Measurements from ENCODE around the gene PFKFB2.

PFKFB2 gene

DNA sequence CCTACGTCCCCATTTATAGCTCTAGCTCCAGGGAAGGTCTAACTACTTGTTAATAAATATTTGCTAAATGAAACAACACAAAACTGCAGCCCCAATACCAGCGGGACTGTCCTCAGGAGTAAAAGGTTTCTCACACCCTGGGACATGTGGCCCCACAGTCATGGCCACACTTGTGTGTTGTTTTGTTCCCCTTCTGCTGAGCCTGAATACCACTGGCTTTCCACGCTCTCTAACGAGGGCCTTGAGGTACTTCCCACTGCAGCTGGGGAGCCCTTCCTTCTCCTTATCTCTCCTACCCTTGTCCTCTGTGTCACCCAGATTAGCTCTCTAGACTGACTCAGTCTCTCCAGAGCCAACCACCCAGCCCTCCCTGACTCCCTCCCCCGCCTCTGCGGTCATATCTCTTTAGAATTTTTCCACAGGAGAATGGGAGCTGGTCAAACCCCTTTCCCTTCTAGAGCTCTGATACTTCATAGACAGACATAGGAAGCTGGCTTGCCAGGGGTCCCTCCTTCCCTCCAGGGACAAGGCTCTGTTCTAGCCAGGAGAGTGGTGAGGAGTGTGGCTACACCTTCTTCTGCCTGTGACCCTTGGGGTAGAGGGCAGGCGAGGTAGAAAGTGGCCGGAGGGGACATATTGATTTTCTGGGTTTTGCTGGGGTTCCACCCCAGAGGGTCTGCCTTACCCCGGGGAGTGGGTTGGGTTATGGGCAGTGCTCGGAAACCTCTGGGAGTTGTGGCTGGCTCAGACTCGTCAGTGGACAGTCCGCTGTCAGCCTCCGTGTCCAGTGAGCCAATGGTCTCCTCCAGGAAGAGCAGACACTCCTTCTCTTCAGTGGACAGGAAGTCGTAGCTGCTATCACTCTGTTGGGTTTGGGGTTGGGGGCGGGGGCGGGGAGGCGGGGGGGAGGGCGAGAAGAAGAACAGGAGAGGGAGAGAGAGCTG, 28.6 kb upstream of the PFKFB2 start:
- TF ChIP-seq, protein P1, sequence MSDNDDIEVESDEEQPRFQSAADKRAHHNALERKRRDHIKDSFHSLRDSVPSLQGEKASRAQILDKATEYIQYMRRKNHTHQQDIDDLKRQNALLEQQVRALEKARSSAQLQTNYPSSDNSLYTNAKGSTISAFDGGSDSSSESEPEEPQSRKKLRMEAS (IDR thresholded peaks at IDR 0.05; ENCODE audit: low read depth, low read length) = peak; percentile 45
- no peak for TF ChIP-seq POLR2A (IDR thresholded peaks at IDR 0.05; ENCODE audit: extremely low read depth, insufficient read length)
- DNase-seq (ENCODE audit: low read depth) = peak; percentile 85
- peak overlapping the region; percentile 30 for H3K4me3 ChIP-seq (ENCODE audit: low read depth, low read length)

DNA sequence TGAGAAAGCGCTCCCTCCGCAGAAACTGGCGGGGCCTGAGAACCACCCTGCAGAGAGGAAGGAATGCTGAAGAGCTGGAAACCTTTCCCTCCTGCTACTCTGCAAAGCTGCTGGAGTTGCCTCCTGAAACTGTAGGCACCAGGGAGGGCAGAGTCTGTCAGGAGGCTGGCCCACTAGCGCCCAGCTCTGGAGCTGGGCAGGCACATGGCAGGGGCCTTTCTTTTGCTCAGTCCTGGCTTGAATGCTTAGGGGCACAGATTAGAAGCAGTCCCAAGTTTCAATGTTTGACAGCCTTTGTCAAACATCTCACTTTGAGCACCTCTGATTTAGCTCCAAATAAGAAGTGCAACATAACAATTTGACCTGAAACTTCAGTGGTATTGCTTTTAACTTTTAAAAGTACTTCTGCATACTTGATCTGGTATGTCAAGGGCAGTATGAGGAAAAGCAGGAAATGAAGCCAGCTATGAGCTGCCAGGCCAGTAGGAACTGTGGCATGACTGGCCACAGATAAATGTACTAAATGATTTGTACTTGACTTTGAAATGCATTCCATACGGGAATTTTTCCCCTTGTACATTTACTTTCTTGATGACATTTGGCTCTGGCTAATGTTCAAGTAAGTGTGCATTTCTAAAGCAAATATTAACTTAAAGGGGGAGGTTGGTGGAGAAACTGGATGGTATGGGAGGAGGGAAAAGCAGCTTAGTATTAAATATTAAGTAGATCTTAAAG, 27.8 kb upstream of the PFKFB2 start:
- H3K4me3 ChIP-seq (ENCODE audit: low read depth, low read length) = peak overlapping the region; percentile 9
- TF ChIP-seq MYC (IDR thresholded peaks at IDR 0.05; ENCODE audit: low read depth, low read length) (no peak), POLR2A (IDR thresholded peaks at IDR 0.05; ENCODE audit: extremely low read depth, insufficient read length) (no peak)
- TF ChIP-seq, protein P2, sequence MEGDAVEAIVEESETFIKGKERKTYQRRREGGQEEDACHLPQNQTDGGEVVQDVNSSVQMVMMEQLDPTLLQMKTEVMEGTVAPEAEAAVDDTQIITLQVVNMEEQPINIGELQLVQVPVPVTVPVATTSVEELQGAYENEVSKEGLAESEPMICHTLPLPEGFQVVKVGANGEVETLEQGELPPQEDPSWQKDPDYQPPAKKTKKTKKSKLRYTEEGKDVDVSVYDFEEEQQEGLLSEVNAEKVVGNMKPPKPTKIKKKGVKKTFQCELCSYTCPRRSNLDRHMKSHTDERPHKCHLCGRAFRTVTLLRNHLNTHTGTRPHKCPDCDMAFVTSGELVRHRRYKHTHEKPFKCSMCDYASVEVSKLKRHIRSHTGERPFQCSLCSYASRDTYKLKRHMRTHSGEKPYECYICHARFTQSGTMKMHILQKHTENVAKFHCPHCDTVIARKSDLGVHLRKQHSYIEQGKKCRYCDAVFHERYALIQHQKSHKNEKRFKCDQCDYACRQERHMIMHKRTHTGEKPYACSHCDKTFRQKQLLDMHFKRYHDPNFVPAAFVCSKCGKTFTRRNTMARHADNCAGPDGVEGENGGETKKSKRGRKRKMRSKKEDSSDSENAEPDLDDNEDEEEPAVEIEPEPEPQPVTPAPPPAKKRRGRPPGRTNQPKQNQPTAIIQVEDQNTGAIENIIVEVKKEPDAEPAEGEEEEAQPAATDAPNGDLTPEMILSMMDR (IDR thresholded peaks at IDR 0.05; ENCODE audit: low read depth, low read length) = no peak
- TF ChIP-seq, protein P1 (IDR thresholded peaks at IDR 0.05; ENCODE audit: low read depth, low read length) = no peak
- peak; percentile 31 for DNase-seq (ENCODE audit: low read depth)

DNA sequence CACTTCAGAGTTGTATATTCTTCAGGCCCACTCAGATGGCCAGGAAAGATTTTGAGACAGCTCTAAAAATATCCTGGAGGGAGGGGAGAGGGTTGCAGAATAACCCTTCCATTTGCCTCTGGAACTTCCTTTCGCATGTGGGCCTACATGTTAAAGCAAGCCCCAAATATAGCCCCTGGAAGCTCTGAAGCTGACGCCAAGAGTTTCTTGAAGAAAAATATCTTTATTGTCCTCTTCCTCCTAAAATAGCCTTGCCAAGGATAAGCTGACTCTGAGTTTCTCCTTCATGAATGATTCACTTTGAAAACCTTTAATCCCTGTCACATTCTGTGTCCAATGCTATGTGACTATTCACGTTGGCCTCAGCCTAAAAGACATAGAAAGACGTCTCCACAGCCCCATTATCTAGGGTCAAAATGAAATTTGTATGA, 27.0 kb upstream of the PFKFB2 start:
- TF ChIP-seq MYC (IDR thresholded peaks at IDR 0.05; ENCODE audit: low read depth, low read length) = no peak
- TF ChIP-seq POLR2A (IDR thresholded peaks at IDR 0.05; ENCODE audit: extremely low read depth, insufficient read length) = no peak
- TF ChIP-seq, protein P1 (IDR thresholded peaks at IDR 0.05; ENCODE audit: low read depth, low read length) = no peak
- TF ChIP-seq, protein P2 (IDR thresholded peaks at IDR 0.05; ENCODE audit: low read depth, low read length) = no peak
- H3K4me3 ChIP-seq (ENCODE audit: low read depth, low read length) = no peak overlapping the region
- DNase-seq (ENCODE audit: low read depth) = no peak

DNA sequence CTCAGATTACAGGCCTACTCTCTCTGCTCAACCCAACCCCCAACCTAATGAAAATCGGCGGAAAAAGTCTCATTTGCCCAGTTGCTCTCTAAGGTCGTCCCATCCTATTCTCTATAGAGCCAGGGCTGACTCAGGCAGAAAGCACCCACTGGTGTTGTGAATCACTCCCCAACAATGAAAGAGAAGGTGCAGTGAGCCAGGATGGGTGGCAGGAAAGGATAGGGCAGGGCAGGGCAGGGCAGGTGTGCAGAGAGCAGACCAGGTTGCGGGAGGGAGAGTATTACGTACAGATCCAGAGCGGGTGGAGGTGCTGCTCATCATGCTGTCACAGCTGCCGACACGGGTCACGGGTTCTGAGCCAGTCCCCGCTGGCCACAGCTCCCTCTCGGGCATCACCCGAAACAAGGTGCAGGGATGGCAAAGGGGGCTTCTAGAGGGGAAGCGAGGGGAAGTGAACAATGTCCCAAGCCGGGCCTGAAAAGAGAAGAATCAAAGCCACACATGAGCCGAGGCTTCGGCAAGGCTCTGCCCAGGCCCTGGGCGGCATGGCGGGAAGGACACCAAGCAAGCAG, 25.8 kb upstream of the PFKFB2 start:
- no peak overlapping the region for H3K4me3 ChIP-seq (ENCODE audit: low read depth, low read length)
- no peak for DNase-seq (ENCODE audit: low read depth)
- TF ChIP-seq, protein P1 (IDR thresholded peaks at IDR 0.05; ENCODE audit: low read depth, low read length) = no peak
- TF ChIP-seq POLR2A (IDR thresholded peaks at IDR 0.05; ENCODE audit: extremely low read depth, insufficient read length) = no peak
- no peak for TF ChIP-seq MYC (IDR thresholded peaks at IDR 0.05; ENCODE audit: low read depth, low read length)

DNA sequence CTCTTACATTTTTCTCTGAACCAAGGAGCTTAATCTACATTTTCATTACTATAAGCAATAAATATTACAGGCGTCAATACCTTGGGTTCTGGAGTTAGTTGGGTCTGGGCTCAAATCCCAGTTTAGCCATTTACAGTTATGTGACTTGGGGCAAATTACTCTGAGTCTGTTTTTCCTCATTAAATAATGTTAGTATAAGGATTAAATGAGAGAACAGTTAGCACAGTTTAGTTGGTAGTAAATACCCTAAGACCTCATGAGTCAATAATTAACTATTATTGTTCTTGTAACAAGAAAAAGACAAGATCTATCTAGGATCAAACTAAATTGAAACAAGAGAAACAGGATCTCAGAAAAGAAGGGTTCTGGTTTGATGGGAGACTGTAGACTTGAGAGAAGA, 25.2 kb upstream of the PFKFB2 start:
- no peak overlapping the region for H3K4me3 ChIP-seq (ENCODE audit: low read depth, low read length)
- TF ChIP-seq POLR2A (IDR thresholded peaks at IDR 0.05; ENCODE audit: extremely low read depth, insufficient read length) (no peak), MYC (IDR thresholded peaks at IDR 0.05; ENCODE audit: low read depth, low read length) (no peak)
- TF ChIP-seq, protein P1 (IDR thresholded peaks at IDR 0.05; ENCODE audit: low read depth, low read length) = no peak
- TF ChIP-seq, protein P2 (IDR thresholded peaks at IDR 0.05; ENCODE audit: low read depth, low read length) = no peak
- no peak for DNase-seq (ENCODE audit: low read depth)

DNA sequence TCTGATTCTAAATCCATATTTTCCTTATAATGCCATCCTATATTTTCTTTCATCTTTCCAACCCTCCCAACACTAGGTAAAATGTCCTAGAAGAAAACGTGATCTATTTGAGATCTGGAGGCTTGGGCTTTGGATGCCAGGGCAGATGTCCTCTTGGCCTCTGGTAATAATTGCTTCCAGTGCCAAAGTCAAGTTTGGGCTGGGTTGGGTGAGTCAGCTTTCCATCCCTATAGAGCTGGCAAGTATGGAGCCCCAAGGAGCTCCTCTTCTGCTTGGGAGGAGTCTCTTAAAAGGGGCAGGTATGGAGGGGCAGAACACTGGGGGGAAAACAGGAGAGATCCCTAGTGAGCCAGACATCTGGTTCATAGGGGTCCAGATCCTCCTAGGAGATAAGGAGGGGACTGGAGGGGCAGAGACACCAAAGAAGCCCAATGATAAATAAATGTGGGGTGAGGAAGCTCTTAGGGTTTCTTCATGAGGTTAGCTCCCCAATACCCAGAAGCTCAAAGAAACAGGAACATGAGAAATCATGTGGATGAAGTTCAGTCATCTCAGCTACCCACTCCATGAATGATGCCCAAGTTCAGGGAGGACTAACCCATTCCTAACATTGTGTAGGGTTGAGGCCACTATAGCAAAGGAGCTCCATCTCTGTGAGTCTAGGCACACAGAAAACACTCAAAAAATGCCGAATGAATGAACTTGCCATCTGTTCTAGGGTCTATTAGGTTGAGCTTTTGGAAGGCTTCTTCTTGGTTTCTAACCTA, 24.0 kb upstream of the PFKFB2 start:
- DNase-seq (ENCODE audit: low read depth) = no peak
- TF ChIP-seq, protein P2 (IDR thresholded peaks at IDR 0.05; ENCODE audit: low read depth, low read length) = no peak
- no peak for TF ChIP-seq POLR2A (IDR thresholded peaks at IDR 0.05; ENCODE audit: extremely low read depth, insufficient read length)
- no peak for TF ChIP-seq MYC (IDR thresholded peaks at IDR 0.05; ENCODE audit: low read depth, low read length)
- TF ChIP-seq, protein P1 (IDR thresholded peaks at IDR 0.05; ENCODE audit: low read depth, low read length) = no peak
- H3K4me3 ChIP-seq (ENCODE audit: low read depth, low read length) = no peak overlapping the region

Measured in NB4 (cell line).